OCI-LY7 (cell line): ENCODE results near the gene GOLIM4. TPM values are rescaled to one million over a fixed set of nuclear protein-coding genes. Genes with fewer than 3 reads are reported as not detected.

Experiments used
- BruUV-seq: library from RNA; stranded (reverse); fragments of 400-500 nt; replicated peaks from 2 replicates; lab custom pipeline; 2021; lab: Mats Ljungman, UMichigan
- CTCF ChIA-PET: fragments of 300-600 bp; sonication (Branson Sonifier 250); formaldehyde crosslinking; loops from one replicate; lab custom pipeline; 2022; ENCODE audit warnings: antibody characterized with exemption; ENCODE audit not compliant: unreplicated experiment; lab: Charles Lee
- POLR2A ChIA-PET: fragments of 300-600 bp; sonication (Branson Sonifier 250); formaldehyde crosslinking; loops from one replicate; lab custom pipeline; 2022; ENCODE audit warnings: antibody characterized with exemption; lab: Charles Lee
- DNase-seq: peaks from one replicate; pipeline ENCODE4 v3.0.0-alpha.2; 2015; ENCODE audit warnings: low spot score
- H2AFZ ChIP-seq: fragments of 200-600 bp; sonication (generic), shearing (Covaris generic); 2 replicates; pipeline ENCODE4 v1.6.1; 2014; ENCODE audit warnings: mild to moderate bottlenecking, antibody characterized with exemption, low read length, moderate library complexity
- H3K27ac ChIP-seq: fragments of 200-600 bp; sonication (generic); 2 replicates; pipeline ENCODE4 v1.5.1; 2014; ENCODE audit warnings: mixed run types, low read depth, mild to moderate bottlenecking, moderate library complexity, low read length, inconsistent platforms; ENCODE audit not compliant: poor library complexity, severe bottlenecking
- H3K36me3 ChIP-seq: fragments of 200-600 bp; sonication (generic); 2 replicates; pipeline ENCODE4 v1.6.1; 2014; ENCODE audit warnings: mild to moderate bottlenecking, antibody characterized with exemption, low read length, moderate library complexity, mixed read lengths; ENCODE audit not compliant: insufficient read depth
- H3K4me1 ChIP-seq: fragments of 200-600 bp; sonication (generic); 2 replicates; pipeline ENCODE4 v1.5.1; 2014; ENCODE audit warnings: mild to moderate bottlenecking, low read length; ENCODE audit not compliant: insufficient read depth, poor library complexity, severe bottlenecking
- H3K4me2 ChIP-seq: fragments of 200-600 bp; sonication (generic); 2 replicates; pipeline ENCODE4 v1.6.1; 2014; ENCODE audit warnings: mild to moderate bottlenecking, low read length
- H3K4me3 ChIP-seq: fragments of 200-600 bp; sonication (generic); 2 replicates; pipeline ENCODE4 v1.5.1; 2014; ENCODE audit warnings: mild to moderate bottlenecking, low read depth, low read length; ENCODE audit not compliant: poor library complexity, severe bottlenecking
- H3K79me2 ChIP-seq: fragments of 200-600 bp; sonication (generic); 2 replicates; pipeline ENCODE4 v1.6.1; 2016; ENCODE audit warnings: low read depth, mild to moderate bottlenecking, low read length, moderate library complexity, mixed read lengths; ENCODE audit not compliant: insufficient read depth
- H3K9me2 ChIP-seq: fragments of 200-600 bp; sonication (generic); 2 replicates; pipeline ENCODE4 v1.6.1; 2016; ENCODE audit warnings: mild to moderate bottlenecking, low read length, mixed read lengths; ENCODE audit not compliant: insufficient read depth
- H3K9me3 ChIP-seq: fragments of 200-600 bp; sonication (generic); 2 replicates; pipeline ENCODE4 v1.6.1; 2014; ENCODE audit warnings: mild to moderate bottlenecking, mixed run types, low read length, mixed read lengths
- H4K20me1 ChIP-seq: fragments of 200-600 bp; sonication (generic); 2 replicates; pipeline ENCODE4 v1.6.1; 2014; ENCODE audit warnings: mild to moderate bottlenecking, antibody characterized with exemption, low read length, moderate library complexity, mixed read lengths; ENCODE audit not compliant: insufficient read depth
- EZH2phosphoT487 ChIP-seq: fragments of 200-600 bp; sonication (generic); IDR thresholded peaks from 2 replicates; pipeline ENCODE4 v1.6.1; 2018; ENCODE audit warnings: low read depth, borderline replicate concordance, mild to moderate bottlenecking, mixed run types, antibody characterized with exemption, low read length, moderate library complexity, mixed read lengths
- intact Hi-C: fragments of 100-400 bp; cut with micrococcal nuclease; formaldehyde crosslinking; loops from one replicate; pipeline ENCODE4 v1.10.0; 2022; ENCODE audit not compliant: unreplicated experiment
- total RNA-seq, 2 experiments: library from RNA; depleted of rRNA in 1 of 2; stranded (reverse); fragments of >200 nt in 1 of 2; shearing (Covaris generic) in 1 of 2; gene quantifications; 2 replicates each; pipeline ENCODE4 v1.2.3, GENCODE V29; 2014 to 2022
- TF ChIP-seq, protein P1 (sequence below): fragments of 200-600 bp; sonication (generic); conservative IDR thresholded peaks from 2 replicates; pipeline ENCODE4 v1.5.1; 2014; ENCODE audit warnings: mild to moderate bottlenecking, antibody characterized with exemption, low read length, moderate library complexity, mixed read lengths

The GOLIM4 gene
- total RNA-seq, 2 experiments from 2014 or later: 31.2 to 42.8 TPM

DNA sequence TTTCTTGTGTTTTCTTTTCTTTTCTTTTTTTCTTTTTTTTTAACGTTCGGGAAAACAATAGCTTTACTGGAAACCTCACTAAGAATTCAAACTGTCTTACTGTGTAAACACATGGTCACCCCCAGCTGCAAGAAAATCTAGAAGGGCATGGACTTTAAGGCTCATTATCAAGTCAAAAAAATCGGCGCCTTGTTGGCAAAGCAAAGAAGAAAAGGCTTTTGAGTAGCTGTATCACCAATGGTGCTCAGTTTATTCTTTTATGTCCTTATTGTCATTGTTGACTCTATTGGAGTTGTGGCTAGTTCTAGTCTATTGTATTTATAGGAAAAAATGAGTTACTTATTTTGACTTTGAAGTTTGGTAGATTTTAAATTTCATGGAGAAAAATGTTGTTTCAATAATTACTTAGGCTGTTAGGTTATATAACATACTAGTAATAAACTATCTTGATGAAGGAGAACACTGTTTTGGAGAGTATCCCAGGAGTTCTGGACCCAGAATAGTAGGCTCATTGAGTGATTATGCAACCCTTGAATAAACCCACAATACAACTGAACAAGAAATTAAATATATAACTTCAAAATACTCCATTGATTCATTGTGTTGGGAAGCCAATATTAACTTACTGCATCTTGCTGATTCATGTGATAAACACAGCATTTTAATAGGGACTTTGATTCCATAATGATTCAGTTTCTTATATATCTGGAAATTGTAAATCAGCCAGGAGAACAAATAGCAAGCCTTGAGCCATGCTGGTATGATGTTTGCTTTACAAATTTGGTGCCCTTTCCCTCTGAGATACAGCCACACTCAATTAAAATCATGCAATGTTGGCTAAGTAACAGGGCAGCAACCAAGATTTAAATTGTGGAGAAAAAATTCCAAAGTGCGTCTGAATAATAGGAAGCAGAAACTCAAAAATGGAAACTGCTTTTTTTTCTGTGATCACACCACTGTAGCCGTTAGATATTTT is 27.8 kb upstream of the GOLIM4 start:
- Histone ChIP-seq H3K36me3 (no peaks in the 10 kb centered on the region), H4K20me1 (no peaks in the 10 kb centered on the region), H3K4me2 (no peak overlapping the region), H3K4me3 (no peak overlapping the region), H3K4me1 (no peaks in the 10 kb centered on the region), H3K27ac (no peak overlapping the region), H3K9me2 (no peaks in the 10 kb centered on the region), H2AFZ (no peak overlapping the region), H3K79me2 (no peaks in the 10 kb centered on the region), H3K9me3 (0 out of 2 replicates have a peak, but pooled peaks cover 6% of the 10 kb centered on the region)
- CTCF ChIA-PET: no interaction called here
- intact Hi-C loops: no loop called here
- BruUV-seq: no TSS peak
- no peak for DNase-seq
- POLR2A ChIA-PET: interaction anchor here (0.5 to 1.0 kb wide), 4 partner anchors 8 to 54 kb away, joined by 3 to 4 read pairs (median 3); no protein-coding TSS in a partner anchor
- TF ChIP-seq EZH2phosphoT487: no peak
- TF ChIP-seq, protein P1, sequence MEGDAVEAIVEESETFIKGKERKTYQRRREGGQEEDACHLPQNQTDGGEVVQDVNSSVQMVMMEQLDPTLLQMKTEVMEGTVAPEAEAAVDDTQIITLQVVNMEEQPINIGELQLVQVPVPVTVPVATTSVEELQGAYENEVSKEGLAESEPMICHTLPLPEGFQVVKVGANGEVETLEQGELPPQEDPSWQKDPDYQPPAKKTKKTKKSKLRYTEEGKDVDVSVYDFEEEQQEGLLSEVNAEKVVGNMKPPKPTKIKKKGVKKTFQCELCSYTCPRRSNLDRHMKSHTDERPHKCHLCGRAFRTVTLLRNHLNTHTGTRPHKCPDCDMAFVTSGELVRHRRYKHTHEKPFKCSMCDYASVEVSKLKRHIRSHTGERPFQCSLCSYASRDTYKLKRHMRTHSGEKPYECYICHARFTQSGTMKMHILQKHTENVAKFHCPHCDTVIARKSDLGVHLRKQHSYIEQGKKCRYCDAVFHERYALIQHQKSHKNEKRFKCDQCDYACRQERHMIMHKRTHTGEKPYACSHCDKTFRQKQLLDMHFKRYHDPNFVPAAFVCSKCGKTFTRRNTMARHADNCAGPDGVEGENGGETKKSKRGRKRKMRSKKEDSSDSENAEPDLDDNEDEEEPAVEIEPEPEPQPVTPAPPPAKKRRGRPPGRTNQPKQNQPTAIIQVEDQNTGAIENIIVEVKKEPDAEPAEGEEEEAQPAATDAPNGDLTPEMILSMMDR: no peak

DNA sequence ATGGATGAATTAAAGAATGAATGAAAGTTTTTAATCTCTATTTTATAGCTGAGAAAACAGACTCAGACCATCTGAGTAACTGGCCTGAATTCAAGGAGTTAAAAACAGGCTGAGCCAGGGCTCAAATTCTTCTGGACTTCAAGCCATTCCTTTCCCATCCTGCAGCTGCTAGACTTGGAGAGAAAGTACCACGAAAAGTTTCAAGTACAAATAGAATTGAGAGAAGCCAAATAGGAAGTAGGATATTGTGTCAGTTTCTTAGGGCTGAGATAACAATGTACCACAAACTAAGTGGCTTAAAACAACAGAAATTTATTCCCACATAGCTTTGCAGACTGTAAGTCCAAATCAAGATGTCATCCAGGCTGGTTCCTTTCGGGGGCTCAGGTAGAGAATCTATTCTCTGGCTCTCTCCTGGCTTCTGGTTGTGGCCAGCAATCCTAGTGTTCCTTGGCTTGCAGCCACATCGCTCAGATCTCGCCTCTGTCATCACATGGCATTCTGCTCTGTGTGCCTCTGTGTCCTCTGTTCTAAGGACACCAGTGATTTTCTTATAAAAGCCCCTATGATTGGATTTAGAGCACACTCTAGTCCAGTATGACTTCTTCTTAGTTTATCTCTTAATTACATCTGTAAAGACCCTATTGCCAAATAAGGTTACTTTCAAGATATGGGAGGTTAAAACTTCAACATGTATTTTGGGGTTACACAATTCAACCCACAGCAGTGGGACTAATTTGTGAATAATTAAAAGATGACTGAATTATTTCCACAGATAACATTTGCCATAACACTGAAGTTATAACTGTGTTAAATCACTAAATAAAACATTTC is 25.7 kb upstream of the GOLIM4 start:
- Histone ChIP-seq H3K4me3 (no peak overlapping the region), H3K4me1 (no peaks in the 10 kb centered on the region), H3K9me2 (no peaks in the 10 kb centered on the region), H3K4me2 (no peak overlapping the region), H4K20me1 (no peaks in the 10 kb centered on the region), H3K27ac (no peak overlapping the region), H3K79me2 (no peaks in the 10 kb centered on the region), H3K9me3 (0 out of 2 replicates have a peak, but pooled peaks cover 6% of the 10 kb centered on the region), H2AFZ (no peak overlapping the region), H3K36me3 (no peaks in the 10 kb centered on the region)
- TF ChIP-seq, protein P1: no peak
- no peak for TF ChIP-seq EZH2phosphoT487
- no TSS peak for BruUV-seq
- CTCF ChIA-PET: no interaction called here
- no peak for DNase-seq
- POLR2A ChIA-PET: no interaction called here
- intact Hi-C loops: no loop called here
